ENCODE data around the gene MKNK1.

Gene MKNK1

DNA sequence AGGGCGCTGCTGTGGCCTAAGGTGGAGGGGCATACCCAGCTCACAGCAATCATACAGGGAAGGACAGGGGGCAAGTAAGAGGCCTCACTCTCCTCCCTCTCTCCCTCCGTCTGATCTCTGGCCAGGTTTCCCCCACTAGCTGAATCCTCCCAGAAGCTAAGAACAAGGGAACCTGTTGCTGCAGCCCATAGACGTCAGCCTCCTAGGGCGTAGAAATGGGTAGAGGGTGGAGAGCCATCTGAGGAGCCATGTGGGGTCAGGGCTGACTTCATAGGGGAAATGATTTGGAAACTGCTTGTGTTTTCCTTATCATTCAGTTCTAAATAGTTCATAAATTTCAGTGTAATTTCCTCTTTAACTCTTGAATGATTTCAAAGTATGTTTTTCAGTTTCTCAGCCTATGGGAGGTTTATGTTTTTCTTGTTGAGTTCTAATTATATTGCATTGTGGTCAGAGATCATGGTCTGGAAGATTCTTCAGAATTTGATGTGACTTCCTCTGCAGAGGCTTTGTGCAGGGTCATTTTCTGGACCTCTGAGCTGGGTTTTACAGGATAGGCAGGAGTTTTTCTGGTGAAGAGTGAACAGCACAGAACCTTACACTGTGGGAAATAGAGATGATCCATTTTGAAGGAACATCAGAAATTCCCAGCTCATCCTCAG is 14.8 kb upstream of the MKNK1 start:
- DNase-seq (ENCODE audit: low read depth): no peak

DNA sequence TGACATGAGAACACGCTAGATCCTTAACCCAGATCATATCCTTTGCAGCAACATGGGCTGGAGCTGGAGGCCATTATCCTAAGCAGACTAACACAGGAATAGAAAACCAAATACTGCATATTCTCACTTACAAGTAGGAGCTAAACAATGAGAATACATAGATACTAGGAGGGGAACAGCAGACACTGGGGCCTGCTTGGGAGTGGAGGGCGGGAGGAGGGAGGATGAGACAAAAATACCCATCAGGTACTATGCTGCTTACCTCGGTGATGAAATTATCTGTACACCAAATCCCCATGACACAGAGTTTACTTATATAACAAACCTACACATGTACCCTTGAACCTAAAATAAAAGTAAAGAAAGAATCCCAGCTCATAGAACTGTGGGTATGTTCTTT is 13.8 kb upstream of the MKNK1 start:
- DNase-seq (ENCODE audit: low read depth): no peak

- DNase-seq (ENCODE audit: low read depth): no peak
Observed at GRCh38 chr1:46617108-46617800, 13.2 kb upstream of the MKNK1 start.

- peak; percentile 66 for DNase-seq (ENCODE audit: low read depth)
Observed at GRCh38 chr1:46616277-46617107, 12.4 kb upstream of the MKNK1 start, which contains the start of gene MOB3C. TSS of gene MOB3C (minus strand) at chr1:46616811. CDS start at chr1:46613321, 3,490 bp downstream.

GRCh38 chr1:46615735-46616134 is 11.7 kb upstream of the MKNK1 start:
- no peak for DNase-seq (ENCODE audit: low read depth)

GRCh38 chr1:46615088-46615487 is 11.0 kb upstream of the MKNK1 start:
- no peak for DNase-seq (ENCODE audit: low read depth)

DNA sequence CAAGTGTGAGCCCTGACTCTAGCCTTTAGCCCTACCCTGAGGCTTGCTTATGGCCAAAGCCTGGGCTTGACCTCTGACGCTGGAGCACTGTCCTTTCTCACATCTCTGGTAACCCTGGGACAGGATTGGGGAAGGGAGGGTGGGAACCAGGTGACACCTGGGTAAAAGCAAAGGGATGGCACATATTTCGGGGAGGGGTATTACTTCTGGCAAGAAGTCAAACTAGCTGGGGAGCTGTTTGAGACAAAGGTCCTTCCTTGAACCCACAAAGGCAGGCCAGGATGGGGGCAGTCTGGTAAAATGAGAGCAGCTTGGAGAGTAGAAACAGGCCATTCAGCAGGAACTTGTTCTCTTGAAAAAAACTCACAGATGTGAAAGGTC is 10.5 kb upstream of the MKNK1 start:
- no peak for DNase-seq (ENCODE audit: low read depth)

DNA sequence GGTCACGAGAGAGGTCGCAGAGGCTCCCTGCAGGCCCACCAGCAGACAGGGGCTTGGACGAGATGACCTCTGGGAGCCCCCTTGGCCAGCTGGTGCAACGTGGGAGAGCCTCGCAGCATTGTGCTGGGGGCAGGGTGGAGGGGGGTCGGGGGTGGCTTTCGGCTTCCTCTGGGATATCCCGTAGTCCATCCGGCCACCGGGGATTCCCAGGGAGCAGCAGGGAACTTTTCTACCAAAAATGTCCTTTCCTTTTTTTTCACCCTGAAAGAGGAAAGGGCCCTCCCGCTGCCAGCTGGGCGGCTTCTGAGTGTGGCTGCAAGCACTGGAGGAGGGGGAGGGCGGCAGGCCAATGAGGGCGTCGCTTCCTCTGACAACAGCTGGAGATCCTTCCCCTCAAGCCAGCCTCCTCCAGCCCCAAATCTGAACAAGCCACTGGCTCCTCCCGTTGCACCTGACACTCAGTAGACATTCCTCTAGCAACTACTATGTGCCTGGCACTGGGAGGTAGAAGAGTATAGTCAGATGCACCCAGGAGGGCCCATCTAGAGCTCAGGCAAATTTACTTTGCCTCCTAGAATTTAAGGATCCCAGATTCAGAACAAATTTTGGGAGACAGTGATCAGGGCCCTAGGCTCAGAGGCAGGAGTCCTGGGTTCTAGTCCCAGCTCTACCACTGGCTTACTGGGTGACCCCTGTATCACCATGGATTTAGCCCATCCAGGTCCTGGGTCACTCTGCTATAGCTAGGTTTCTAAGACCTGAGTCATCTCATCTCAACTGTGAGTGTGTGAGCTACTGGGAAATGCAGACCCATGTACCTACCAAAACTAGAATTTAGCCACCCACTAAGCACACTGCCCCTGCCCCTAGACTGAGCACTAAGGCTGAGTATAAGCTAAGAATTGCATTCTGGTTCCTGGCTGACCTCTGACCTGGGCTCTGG is 9.9 kb upstream of the MKNK1 start:
- DNase-seq (ENCODE audit: low read depth): no peak

GRCh38 chr1:46612937-46613660 is 9.0 kb upstream of the MKNK1 start:
- DNase-seq (ENCODE audit: low read depth): no peak

DNA sequence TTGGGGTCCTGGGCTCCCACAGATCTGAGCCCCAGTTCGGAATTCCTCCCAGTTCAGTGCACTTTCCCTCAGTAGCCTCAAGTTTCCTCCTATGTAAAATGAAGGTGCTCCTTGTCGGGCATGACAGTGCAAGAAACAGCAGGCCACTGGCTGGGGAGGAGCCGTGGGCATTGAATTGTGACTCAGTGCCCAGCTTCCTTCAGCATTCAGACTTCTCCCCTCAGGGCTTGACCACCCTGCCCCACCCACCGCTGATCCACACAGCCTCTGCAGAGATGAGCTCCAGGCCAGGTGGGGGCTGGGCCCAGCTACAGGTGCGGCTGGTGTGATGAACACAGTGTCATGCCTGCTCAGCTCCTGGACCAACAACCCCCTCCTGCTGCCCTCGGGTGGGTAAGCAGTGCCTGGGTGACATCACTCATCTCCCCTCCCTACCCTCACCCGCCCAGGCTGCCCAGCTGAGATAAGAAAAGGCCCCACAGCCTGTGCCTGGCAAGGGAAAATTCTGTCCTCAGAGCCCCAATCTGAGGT is 7.7 kb upstream of the MKNK1 start:
- no peak for DNase-seq (ENCODE audit: low read depth)

DNA sequence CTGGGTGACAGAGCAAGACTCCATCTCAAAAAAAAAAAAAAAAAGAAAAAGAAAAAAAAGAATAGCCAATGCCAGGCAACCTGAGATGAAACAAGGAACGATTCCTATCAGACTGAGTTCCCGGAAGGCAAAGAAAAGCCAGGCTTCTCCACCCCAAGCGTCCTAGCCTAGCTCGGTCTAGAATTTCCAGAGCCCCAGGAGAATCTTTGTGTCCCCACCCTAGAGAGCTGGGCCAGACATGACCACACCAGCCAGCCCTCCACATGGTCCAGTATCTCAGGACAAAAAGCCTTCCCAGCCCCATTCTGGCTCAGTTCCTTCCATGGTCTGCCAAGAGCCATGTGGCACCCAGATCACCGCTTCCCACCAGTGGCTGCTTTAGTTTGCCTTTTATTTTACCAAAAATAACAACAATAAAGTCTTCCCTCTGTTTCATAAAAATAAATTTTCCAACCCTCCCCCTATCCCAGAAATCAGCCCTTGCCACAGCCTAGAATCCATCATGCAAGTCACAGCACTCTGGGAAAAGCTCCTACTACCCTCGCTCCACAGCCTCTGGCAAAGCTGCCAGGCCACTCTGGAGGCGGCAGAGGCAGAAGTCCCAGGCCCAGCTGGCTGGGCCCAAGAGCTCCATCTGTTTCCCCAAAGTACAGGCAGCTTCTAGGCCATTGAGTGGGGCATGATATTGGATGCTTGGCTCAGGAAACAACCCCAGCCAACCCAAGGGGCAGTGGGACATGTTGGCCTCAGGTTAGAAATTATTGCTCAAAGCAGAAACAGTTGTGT is 3.5 kb upstream of the MKNK1 start:
- DNase-seq (ENCODE audit: low read depth): no peak

- DNase-seq (ENCODE audit: low read depth): no peak
Observed at GRCh38 chr1:46606255-46606965, 2.3 kb upstream of the MKNK1 start.

DNA sequence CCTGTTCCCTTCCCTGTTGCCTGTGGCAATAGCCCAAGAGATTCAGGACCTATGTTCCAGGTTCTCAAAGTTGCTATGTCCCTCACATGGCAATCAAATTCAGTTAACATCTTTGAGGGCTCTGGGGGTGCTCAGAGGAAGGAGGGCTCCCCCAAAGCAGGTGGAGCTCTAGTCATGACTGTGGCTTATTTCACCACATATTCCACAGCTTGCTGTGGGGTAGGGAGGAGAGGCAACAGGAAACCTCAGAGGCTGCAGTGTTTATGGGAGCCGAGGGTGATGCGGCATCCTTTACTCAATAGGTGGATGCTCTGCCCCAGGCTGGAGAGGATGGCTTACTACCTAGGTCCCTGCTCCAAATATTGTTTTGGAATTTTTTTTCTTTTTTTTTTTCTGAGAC is 1.2 kb upstream of the MKNK1 start:
- no peak for DNase-seq (ENCODE audit: low read depth)

DNA sequence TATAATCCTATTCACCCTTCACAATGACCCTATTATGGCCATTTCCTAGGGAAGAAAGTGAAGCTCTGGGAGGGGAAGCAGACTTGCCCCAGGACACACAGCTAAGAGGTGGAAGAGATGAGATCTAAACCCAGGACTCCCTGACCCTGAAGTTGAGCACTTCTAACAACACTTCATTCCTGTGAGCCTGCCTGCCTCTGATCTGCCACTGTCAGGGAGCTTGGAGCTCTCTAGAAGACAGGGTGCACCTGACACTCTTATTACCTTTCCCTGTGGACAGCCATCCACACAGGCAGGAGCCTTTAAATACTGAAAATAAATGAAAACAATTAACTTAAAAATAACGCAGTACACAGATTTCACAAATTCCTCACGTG is 599 bp downstream of the MKNK1 start:
- DNase-seq (ENCODE audit: low read depth): no peak

GRCh38 chr1:46601257-46602007 is 2.6 kb downstream of the MKNK1 start:
- no peak for DNase-seq (ENCODE audit: low read depth)

- DNase-seq (ENCODE audit: low read depth): no peak
Observed at GRCh38 chr1:46599059-46599970, 4.8 kb downstream of the MKNK1 start.

DNA sequence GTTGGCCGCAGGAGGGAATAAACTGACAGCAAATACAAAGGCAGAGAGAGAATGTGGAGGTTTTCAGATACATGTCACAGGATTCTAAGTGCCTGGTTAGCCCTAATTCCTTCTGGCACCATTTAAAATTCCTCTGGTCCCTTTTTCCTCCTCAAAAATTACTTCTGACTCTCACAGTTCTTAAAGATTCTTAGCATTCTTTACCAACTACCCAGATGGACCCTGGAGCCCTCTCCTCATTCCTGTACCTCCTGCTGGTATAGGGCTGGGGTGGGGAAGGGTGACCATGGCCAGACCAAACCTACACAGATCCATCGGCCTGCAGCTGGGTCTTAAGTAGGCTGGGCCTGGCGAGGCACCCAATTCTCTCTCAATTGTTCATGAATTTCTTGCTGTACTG is 7.2 kb downstream of the MKNK1 start:
- no peak for DNase-seq (ENCODE audit: low read depth)

DNA sequence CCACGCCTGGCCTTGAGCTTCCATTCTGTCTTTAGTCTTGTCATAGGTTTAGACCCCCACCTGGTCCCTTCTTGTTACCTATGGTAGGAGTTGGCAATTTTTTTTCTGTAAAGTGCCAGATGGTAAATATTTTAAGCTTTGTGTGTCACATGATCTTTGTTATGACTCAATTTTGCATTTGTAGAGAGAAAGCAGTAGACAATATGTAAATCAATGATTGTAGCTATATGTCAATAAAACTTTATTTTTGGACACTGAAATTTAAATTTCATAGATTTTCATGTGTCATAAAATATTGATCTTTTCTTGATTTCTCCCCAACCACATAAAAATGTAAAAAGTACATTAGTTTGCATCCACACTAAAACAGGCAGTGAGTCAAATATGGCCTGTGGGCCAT is 8.0 kb downstream of the MKNK1 start:
- DNase-seq (ENCODE audit: low read depth): no peak

Data from stimulated activated CD8-positive, alpha-beta memory T cell treated with anti-CD3 and anti-CD28 coated beads, Interleukin-12 subunit alpha, Interleukin-12 subunit beta, amount 100 ng/mL, for 4 hours (primary cell).